OCI-LY1 (cell line): Measurements from ENCODE around the gene HPF1.
"Not testable (repeated sequence)": the region's sequence is repeated elsewhere in the genome, so short reads cannot be mapped to it uniquely, and the experiment has no call there.

Experiments used
- H2AFZ ChIP-seq: fragments of 200-600 bp; sonication (generic), shearing (Covaris generic); 2 replicates; pipeline ENCODE4 v1.6.0; 2014; ENCODE audit warnings: antibody characterized with exemption, mild to moderate bottlenecking, low read length
- H3F3A ChIP-seq: fragments of 200-600 bp; sonication (generic), shearing (Covaris generic); 2 replicates; pipeline ENCODE4 v1.6.0; 2014; ENCODE audit warnings: mild to moderate bottlenecking, antibody characterized with exemption, low read length, moderate library complexity; ENCODE audit not compliant: insufficient read depth
- H3K27ac ChIP-seq: fragments of 200-600 bp; sonication (generic); 2 replicates; pipeline ENCODE4 v1.5.1; 2014; ENCODE audit warnings: low read length, mixed run types, mild to moderate bottlenecking, low read depth; ENCODE audit not compliant: poor library complexity, severe bottlenecking
- H3K27me3 ChIP-seq: fragments of 200-600 bp; sonication (generic); 2 replicates; pipeline ENCODE4 v1.6.0; 2014; ENCODE audit warnings: antibody characterized with exemption, mild to moderate bottlenecking, low read length, moderate library complexity; ENCODE audit not compliant: insufficient read depth
- H3K36me3 ChIP-seq: fragments of 200-600 bp; sonication (generic); 2 replicates; pipeline ENCODE4 v1.6.1; 2014; ENCODE audit warnings: mild to moderate bottlenecking, antibody characterized with exemption, low read length, moderate library complexity, mixed read lengths; ENCODE audit not compliant: insufficient read depth
- H3K4me1 ChIP-seq: fragments of 200-600 bp; sonication (generic); 2 replicates; pipeline ENCODE4 v1.5.1; 2014; ENCODE audit warnings: mild to moderate bottlenecking, low read length, moderate library complexity; ENCODE audit not compliant: insufficient read depth, severe bottlenecking
- H3K4me2 ChIP-seq: fragments of 200-600 bp; sonication (generic), shearing (Covaris generic); 2 replicates; pipeline ENCODE4 v1.6.1; 2014; ENCODE audit warnings: low read length
- H3K4me3 ChIP-seq: fragments of 200-600 bp; sonication (generic); 2 replicates; pipeline ENCODE4 v1.5.1; 2014; ENCODE audit warnings: low read length, low read depth, mild to moderate bottlenecking, mixed read lengths; ENCODE audit not compliant: poor library complexity, severe bottlenecking
- H3K79me2 ChIP-seq: fragments of 200-600 bp; shearing (Covaris generic); 2 replicates; pipeline ENCODE4 v1.6.1; 2016; ENCODE audit warnings: mixed run types, low read length, mixed read lengths; ENCODE audit not compliant: insufficient read depth
- H3K9ac ChIP-seq: fragments of 200-600 bp; sonication (generic), shearing (Covaris generic); 2 replicates; pipeline ENCODE4 v1.6.1; 2014; ENCODE audit warnings: mild to moderate bottlenecking, low read length, mixed read lengths
- H3K9me2 ChIP-seq: fragments of 200-600 bp; sonication (generic), shearing (Covaris generic); 2 replicates; pipeline ENCODE4 v1.6.1; 2014; ENCODE audit warnings: low read depth, mild to moderate bottlenecking, low read length, mixed read lengths
- H3K9me3 ChIP-seq: fragments of 200-600 bp; shearing (Covaris generic); 2 replicates; pipeline ENCODE4 v1.6.1; 2014; ENCODE audit warnings: low read length, mixed read lengths
- H4K20me1 ChIP-seq: fragments of 200-600 bp; sonication (generic), shearing (Covaris generic); 2 replicates; pipeline ENCODE4 v1.6.0; 2016; ENCODE audit warnings: mild to moderate bottlenecking, low read length; ENCODE audit not compliant: insufficient read depth
- CTCF ChIP-seq: fragments of 200-600 bp; sonication (generic), shearing (Covaris generic); IDR thresholded peaks from 2 replicates; pipeline ENCODE4 v1.5.1; 2017; ENCODE audit warnings: mild to moderate bottlenecking, antibody characterized with exemption, low read length, moderate library complexity, mixed read lengths
- EZH2 ChIP-seq: fragments of 200-600 bp; sonication (generic), shearing (Covaris generic); IDR thresholded peaks from 2 replicates; pipeline ENCODE4 v1.8.0; 2017; ENCODE audit warnings: borderline replicate concordance, mixed run types, mild to moderate bottlenecking, antibody characterized with exemption, low read length, moderate library complexity, mixed read lengths

HPF1 gene

DNA sequence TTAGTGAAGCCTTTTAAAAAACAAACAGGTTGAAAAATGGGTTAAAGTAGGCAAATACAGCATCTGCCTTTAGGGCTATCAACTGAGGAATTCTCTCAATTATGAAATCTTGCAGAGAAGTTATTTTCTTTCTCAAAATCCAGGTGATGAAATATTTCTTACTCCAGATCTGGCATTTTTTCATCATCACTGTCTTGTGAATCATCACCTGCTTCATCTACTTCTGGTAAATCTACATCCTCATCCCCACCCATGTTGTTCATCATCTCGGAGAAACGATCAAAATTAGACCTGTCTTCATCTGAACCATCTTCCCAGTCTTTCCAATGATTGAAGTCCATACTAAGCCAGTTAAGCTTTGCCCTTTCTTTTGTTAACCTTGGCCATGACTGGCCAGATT, 33.3 kb upstream of the HPF1 start:
- Histone ChIP-seq H4K20me1 (no peaks in the 10 kb centered on the region), H3K9ac (no peak overlapping the region), H3K9me2 (no peaks in the 10 kb centered on the region), H2AFZ (no peak overlapping the region), H3K4me3 (no peak overlapping the region), H3K27ac (no peak overlapping the region), H3F3A (no peaks in the 10 kb centered on the region), H3K4me2 (no peak overlapping the region), H3K36me3 (no peaks in the 10 kb centered on the region), H3K4me1 (no peaks in the 10 kb centered on the region), H3K27me3 (0 out of 2 replicates have a peak, but pooled peaks cover 4% of the 10 kb centered on the region), H3K79me2 (no peaks in the 10 kb centered on the region), H3K9me3 (no peaks in the 10 kb centered on the region)
- TF ChIP-seq EZH2 (no peak), CTCF (no peak)

GRCh38 chr4:169774466-169775445, 17.0 kb upstream of the HPF1 start:
- no peak overlapping the region for H2AFZ ChIP-seq

GRCh38 chr4:169773889-169774288, 16.1 kb upstream of the HPF1 start:
- TF ChIP-seq EZH2 (no peak), CTCF (no peak)
- Histone ChIP-seq H3K36me3 (no peaks in the 10 kb centered on the region), H3K4me1 (peaks cover 6% of the 10 kb centered on the region), H3K9me3 (no peaks in the 10 kb centered on the region), H3F3A (no peaks in the 10 kb centered on the region), H3K27me3 (no peaks in the 10 kb centered on the region), H3K4me2 (no peak overlapping the region), H2AFZ (no peak overlapping the region), H3K9ac (no peak overlapping the region), H3K4me3 (no peak overlapping the region), H3K27ac (no peak overlapping the region), H3K79me2 (no peaks in the 10 kb centered on the region), H4K20me1 (no peaks in the 10 kb centered on the region), H3K9me2 (no peaks in the 10 kb centered on the region)

More at GRCh38 chr4:169774466-169775445, 17.0 kb upstream of the HPF1 start:
- peak overlapping the region; percentile 43 for H3K4me2 ChIP-seq
- H3K4me3 ChIP-seq = peak overlapping the region; percentile 43
- H3F3A ChIP-seq = no peaks in the 10 kb centered on the region
- no peaks in the 10 kb centered on the region for H3K27me3 ChIP-seq
- no peak overlapping the region for H3K9ac ChIP-seq
- H3K4me1 ChIP-seq = peaks cover 6% of the 10 kb centered on the region
- no peaks in the 10 kb centered on the region for H3K9me3 ChIP-seq
- no peaks in the 10 kb centered on the region for H3K36me3 ChIP-seq
- no peaks in the 10 kb centered on the region for H3K9me2 ChIP-seq
- H3K79me2 ChIP-seq = no peaks in the 10 kb centered on the region
- no peaks in the 10 kb centered on the region for H4K20me1 ChIP-seq
- H3K27ac ChIP-seq = no peak overlapping the region
- TF ChIP-seq CTCF (peak; percentile 56), EZH2 (no peak)

DNA sequence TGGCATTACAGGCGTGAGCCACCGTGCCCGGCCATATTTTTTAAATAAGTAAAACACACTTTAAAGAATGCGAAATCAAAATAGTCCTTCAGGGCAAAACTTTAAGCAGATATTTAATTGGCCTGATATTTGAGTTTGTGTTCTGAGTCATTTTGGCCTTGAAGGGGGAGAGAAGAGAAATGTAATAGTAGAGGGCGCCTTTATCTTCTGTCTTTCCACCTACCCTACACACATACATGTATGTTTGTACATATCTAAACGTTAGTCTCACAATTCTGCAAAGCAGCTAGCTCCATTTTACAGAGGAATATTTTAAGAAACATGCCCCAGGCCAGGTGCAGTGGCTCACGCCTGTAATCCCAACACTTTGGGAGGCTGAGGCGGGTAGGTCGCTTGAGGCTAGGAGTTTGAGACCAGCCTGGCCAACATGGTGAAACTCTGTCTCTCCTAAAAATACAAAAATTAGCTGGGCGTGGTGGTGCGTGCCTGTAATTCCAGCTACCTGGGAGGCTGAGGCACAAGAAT, 13.9 kb upstream of the HPF1 start:
- not testable (repeated sequence) for H3K9me2 ChIP-seq, H3K9ac ChIP-seq, H3K79me2 ChIP-seq, H3K27ac ChIP-seq, H3K4me3 ChIP-seq, H4K20me1 ChIP-seq, H3K27me3 ChIP-seq, H3K4me1 ChIP-seq, H3K9me3 ChIP-seq, H3K4me2 ChIP-seq, H3F3A ChIP-seq, H2AFZ ChIP-seq, H3K36me3 ChIP-seq
